ENCODE measurements around the gene KIF26B.

The KIF26B gene

DNA sequence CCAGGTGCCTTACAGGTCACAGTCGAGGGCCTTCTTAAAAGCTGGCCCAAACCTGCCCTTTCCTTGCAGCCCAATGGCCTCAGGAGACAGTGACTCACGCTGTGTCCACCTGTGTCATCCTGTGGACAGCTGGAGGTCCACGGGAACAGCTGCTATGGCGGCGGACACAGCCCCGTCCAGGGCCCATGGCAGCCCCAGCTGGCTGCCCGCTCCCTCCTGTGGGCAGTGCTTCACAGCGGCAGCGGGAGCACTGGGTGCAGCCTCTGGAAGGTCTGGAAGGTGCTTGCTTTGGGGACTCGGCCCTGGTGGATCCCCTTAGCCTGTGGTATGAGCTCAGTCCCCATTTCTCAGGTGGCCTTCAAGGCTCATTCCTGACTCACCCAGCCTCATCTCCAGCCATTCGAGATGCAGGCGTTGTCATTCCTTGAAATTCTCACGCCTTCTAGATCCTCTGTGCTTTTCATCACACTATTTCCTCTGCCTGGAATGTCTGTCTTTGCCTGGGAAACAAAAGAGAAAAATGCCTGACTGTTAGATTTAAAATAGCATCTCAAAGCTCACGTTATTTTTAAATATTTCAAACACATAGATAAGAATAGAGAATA is 86.8 kb downstream of the KIF26B start:
- DNase-seq (ENCODE audit: low read depth in 2 of 2), result no peak

- DNase-seq (ENCODE audit: low read depth in 2 of 2), result no peak
Measured at GRCh38 chr1:245242989-245243388, 88.2 kb downstream of the KIF26B start.

GRCh38 chr1:245245021-245245667 is 90.4 kb downstream of the KIF26B start:
- DNase-seq (ENCODE audit: low read depth in 2 of 2), result no peak

DNA sequence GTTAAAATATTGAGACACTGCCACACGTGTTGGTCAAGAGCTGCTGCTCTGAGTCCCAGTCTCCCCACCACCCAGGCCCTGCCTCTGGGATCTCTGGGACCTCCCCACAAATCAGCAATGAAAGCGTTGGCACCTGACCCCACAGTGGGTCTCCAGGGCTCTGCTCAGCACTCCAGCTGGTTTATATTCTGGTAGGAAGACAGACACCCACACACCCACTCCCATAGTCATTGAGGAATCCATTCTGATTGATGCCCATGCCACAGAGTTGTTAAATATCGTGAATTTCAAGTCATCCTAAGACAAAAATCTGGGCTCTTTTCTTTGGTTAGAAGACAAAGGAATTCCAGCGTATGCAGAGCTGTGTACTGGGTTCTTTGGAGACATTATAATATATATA is 91.6 kb downstream of the KIF26B start:
- DNase-seq (ENCODE audit: low read depth in 2 of 2), result no peak

- no peak for DNase-seq (ENCODE audit: low read depth in 2 of 2)
Measured at GRCh38 chr1:245247356-245247755, 92.6 kb downstream of the KIF26B start.

DNA sequence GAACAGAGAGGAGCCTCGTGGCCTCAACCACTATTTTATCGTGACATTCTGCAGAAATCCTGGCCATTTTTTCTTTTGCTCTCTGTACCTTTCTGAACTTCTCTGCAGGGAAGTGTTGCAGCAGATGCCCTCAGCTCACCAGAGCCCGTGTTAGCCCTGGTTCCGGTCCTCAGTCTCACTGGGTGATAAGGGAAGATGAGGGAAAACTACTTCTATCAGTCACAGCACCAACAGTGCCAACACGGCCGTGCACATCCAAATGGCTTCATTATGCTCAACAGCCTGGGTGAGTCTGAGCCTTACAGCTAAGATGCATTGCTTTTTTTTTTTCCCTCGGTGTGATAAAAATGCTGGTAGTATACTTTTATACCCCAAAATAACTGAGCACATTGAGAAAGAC is 93.0 kb downstream of the KIF26B start:
- no peak for DNase-seq (ENCODE audit: low read depth in 2 of 2)

DNA sequence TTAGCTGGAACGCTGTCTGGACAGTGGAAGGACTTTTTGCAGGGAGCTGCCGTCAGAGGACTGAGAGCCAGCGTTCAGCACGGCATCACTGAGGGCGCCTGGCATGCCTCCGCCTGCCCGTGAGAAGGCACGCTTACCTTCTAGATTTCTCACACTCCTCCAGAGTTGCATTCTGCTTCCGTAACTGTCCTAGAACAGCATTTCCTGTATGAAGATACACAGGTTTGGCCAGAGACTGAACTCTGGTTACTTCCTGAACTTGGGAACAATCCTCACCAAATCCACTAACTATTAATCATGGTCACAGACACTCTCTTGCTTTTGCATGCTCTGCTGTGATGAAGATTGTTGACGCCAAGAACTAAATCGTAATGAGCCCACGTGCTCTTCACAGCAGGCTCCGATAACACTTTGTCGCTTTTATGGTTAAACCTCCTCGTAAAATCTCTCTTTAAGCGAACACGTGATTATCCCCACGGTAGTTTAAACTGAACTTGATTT is 93.5 kb downstream of the KIF26B start:
- no peak for DNase-seq (ENCODE audit: low read depth in 2 of 2)

DNA sequence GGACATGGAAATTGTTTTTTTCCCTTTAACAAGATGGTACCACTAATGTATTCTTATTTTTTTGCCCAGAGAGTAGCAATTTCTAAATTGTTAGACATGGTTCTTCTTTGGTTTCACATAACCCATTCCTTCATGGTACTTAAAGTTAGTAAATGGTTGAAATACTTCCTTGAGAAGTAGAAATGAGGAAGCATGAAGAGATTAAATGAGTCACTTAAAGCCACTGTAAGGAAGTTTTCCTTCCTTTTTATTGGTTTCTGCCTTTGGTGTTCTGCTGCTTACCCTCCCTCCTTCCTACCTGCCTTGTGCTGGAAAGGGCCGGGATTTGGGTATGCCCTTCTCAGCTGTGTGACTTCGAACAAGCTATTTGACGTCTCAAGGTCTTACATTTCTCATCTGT is 101.0 kb downstream of the KIF26B start:
- DNase-seq (ENCODE audit: low read depth in 2 of 2), result no peak

GRCh38 chr1:245256528-245256927 is 101.7 kb downstream of the KIF26B start:
- DNase-seq (ENCODE audit: low read depth in 2 of 2), result no peak

DNA sequence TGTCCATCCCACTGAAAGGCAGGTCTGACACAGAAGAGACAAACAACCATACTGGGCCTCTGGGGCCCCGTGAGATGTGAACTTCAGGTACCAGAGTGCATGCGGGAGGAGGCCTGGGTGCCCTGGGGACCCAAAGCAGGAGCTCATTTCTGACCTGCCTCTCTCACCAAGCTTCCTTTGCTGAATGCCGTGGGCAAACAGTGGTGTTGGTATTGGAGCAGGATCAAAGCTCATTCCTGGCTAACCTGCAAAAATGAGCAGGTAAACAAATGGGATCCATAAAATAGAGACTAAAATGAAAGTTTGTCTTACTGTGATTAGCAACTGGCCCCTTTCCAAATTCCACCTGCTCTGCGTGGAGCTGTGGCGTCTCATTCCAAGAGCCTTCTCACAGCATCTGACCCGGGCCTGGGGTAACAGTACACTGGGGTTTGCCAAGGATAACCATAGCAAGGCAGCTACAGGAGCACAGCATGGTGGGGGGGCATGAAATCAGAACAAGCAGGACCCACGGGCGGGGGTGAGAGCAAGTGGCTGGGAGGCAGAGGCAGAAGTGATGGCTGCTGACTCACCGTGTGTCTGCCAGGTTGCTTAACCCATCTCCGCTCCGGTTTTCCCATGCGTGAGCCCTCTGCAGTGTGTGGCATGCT is 103.6 kb downstream of the KIF26B start:
- DNase-seq (ENCODE audit: low read depth in 2 of 2), result no peak

- no peak for DNase-seq (ENCODE audit: low read depth in 2 of 2)
Measured at GRCh38 chr1:245260110-245260882, 105.5 kb downstream of the KIF26B start.

- no peak for DNase-seq (ENCODE audit: low read depth in 2 of 2)
Measured at GRCh38 chr1:245260883-245261282, 106.1 kb downstream of the KIF26B start.

DNA sequence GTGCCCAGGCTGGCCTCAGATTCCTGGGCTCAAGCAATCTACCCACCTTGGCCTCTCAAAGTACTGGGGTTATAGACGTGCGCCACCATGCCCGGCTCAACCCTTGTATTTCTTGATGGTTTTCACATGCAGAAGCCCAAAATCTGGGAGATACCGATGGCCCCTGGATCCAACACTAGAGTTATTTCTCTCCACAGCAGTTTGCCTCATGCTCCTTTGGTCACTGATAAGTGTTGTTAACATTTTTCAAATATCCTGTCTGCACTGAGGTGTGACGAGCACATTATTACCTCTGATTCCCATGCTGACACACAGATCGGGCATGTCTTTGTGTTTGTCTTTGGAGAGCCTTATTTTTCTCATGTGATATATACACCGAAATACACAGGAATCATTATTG is 107.0 kb downstream of the KIF26B start:
- no peak for DNase-seq (ENCODE audit: low read depth in 2 of 2)

GRCh38 chr1:245263529-245264095 is 108.8 kb downstream of the KIF26B start:
- no peak for DNase-seq (ENCODE audit: low read depth in 2 of 2)

DNA sequence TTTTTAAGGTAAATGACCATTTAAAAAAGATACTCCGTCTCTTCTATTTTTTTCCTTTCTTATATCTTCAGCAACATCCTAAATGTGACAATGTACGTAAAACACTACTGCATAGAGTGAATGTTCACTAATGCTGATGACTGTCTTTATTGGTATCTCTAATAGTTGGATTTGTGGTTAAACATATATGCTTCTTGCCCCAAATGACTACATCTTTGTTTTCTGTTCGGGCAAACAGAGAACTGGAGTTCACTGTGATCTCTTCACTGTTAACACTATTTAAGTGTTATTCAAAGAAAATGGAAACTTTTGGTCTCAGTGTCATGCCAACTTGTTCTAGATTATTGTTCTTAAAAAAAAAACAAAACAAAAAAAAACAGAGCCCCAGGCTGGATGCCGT is 109.4 kb downstream of the KIF26B start:
- DNase-seq (ENCODE audit: low read depth in 2 of 2), result no peak

GRCh38 chr1:245266105-245266504 is 111.3 kb downstream of the KIF26B start:
- DNase-seq (ENCODE audit: low read depth in 2 of 2), result no peak

DNA sequence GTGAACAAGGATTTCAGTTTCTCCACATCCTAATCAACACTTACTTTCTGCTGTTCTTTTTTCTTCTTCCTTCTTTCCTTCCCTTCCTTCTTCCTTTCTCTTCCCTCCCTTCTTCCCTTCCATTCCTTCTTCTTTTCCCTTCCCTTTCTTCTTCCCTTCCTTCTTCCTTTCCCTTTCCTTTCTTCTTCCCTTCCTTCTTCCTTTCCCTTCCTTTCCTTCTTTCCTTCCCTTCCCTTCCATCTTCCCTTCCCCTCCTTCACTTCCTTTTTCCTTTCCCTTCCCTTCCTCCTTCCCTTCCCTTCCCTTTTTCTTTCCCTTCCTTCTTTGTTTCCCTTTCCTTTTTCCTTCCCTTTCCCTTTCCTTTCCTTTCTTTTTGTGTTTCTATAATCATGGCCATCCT is 115.3 kb downstream of the KIF26B start:
- no peak for DNase-seq (ENCODE audit: low read depth in 2 of 2)

DNA sequence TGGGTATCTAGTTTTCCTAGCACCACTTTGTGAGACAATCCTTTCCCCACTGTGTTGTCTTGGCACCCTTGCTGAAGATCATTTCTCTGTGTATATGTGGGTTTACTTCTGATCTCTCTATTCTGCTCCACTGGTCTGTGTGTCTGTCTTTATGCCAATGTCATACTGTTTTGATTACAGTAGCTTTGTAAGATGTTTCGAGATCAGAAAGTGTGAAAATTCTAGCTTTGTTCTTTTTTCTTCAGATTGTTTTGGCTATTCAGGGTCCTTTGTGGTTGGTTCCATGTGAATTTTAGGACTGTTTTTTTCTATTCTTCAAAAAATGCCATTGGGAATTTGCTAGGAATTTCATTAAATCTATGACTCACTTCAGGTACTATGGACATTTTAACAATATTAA is 116.2 kb downstream of the KIF26B start:
- no peak for DNase-seq (ENCODE audit: low read depth in 2 of 2)

GRCh38 chr1:245272676-245273075 is 117.9 kb downstream of the KIF26B start:
- no peak for DNase-seq (ENCODE audit: low read depth in 2 of 2)

GRCh38 chr1:245276445-245276844 is 121.7 kb downstream of the KIF26B start:
- DNase-seq (ENCODE audit: low read depth in 2 of 2), result no peak

GRCh38 chr1:245277276-245277675 is 122.5 kb downstream of the KIF26B start:
- DNase-seq (ENCODE audit: low read depth in 2 of 2), result no peak

GRCh38 chr1:245278846-245279245 is 124.1 kb downstream of the KIF26B start:
- no peak for DNase-seq (ENCODE audit: low read depth in 2 of 2)

Measured in stimulated activated CD4-positive, alpha-beta T cell treated with anti-CD3 and anti-CD28 coated beads, Interleukin-1b, Interleukin-23, amount 100 ng/mL, for 4 hours (primary cell).